GM21786 (cell line): ENCODE measurements around the gene BSG.
"Not testable (repeated sequence)": the region's sequence is repeated elsewhere in the genome, so short reads cannot be mapped to it uniquely, and the experiment has no call there.

ENCODE experiments used
- ATAC-seq: cut with Tn5 transposase; IDR thresholded peaks from one replicate; pipeline ENCODE4 v1.9.1; 2021; ENCODE audit not compliant: unreplicated experiment

The BSG gene

DNA sequence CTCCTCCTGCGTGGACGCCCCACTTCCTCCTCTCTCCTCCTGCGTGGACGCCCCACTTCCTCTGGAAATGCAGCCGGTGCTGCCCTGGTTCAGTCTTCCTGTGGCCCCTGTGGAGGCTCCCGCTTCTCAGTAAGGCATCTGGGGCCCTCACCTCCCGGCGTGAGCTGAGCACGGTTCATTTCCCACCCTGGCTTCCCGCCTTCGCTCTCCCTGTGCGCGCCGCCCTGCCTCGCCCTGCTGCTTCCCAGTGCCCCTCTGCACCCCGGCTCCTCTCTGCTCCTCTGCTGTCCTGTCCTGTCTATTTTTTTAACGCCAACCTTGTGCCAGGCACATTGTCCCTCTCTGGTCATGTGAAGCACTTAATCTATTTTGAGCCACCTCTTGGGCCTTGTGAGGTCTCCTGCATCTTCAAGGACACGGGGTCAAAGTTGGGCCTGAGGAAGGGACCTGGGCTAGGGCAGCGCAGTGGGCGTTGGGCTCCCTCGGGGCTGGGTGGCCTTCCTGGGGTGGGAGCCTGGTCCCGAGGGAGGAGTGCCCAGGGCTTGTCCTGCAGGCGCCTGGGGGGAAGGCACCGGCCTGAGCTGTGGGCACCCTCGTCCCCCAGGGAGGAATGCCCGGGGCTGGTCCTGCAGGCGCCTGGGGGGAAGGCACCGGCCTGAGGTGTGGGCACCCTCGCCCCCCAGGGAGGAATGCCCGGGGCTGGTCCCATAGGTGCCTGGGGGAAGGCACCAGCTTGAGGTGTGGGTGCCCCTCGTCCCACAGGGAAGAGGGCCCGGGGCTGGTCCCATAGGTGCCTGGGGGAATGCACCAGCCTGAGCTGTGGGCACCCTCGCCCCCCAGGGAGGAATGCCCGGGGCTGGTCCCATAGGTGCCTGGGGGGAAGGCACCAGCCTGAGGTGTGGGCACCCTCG is 30.2 kb downstream of the BSG start:
- ATAC-seq, result no peak

DNA sequence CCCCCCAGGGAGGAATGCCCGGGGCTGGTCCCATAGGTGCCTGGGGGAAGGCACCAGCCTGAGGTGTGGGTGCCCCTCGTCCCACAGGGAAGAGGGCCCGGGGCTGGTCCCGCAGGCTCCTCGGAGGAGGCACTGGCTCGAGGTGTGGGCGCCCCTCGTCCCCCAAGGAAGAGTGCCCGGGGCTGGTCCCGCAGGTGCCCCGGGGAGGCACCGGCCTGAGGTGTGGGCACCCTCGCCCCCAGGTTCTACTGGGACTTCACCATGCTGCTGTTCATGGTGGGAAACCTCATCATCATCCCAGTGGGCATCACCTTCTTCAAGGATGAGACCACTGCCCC is 30.9 kb downstream of the BSG start:
- ATAC-seq, result not testable (repeated sequence)

- not testable (repeated sequence) for ATAC-seq
These were observed 31.4 kb downstream of the BSG start for GRCh38 chr19:603779-604178.

GRCh38 chr19:604355-604754 is 32.0 kb downstream of the BSG start:
- no peak for ATAC-seq

DNA sequence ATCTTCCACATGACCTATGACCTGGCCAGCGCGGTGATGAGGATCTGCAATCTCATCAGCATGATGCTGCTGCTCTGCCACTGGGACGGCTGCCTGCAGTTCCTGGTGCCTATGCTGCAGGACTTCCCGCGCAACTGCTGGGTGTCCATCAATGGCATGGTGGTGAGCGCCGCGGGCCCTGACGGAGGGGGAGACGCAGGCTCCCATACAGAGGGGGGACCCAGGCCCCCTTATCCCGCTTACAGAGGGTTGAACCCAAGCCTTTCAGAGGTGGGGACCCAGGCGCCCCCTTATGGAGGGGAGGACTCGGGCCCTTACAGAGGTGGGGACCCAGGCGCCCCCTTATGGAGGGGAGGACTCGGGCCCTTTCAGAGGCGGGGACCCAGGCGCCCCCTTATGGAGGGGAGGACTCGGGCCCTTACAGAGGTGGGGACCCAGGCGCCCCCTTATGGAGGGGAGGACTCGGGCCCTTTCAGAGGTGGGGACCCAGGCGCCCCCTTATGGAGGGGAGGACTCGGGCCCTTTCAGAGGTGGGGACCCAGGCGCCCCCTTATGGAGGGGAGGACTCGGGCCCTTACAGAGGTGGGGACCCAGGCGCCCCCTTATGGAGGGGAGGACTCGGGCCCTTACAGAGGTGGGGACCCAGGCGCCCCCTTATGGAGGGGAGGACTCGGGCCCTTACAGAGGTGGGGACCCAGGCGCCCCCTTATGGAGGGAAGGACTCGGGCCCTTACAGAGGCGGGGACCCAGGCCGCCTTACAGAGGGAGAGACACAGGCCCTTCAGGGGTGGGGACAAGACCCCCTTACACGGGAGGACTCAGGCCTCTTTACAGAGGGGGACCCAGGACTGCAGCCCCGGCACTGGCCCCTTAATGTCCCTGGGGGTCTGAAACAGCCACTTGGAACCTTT is 32.9 kb downstream of the BSG start:
- not testable (repeated sequence) for ATAC-seq

- ATAC-seq, result no peak
These were observed 35.1 kb downstream of the BSG start for GRCh38 chr19:607301-608154.

- ATAC-seq, result no peak
These were observed 36.0 kb downstream of the BSG start for GRCh38 chr19:608155-609003.

GRCh38 chr19:609004-609346 is 36.6 kb downstream of the BSG start:
- no peak for ATAC-seq

GRCh38 chr19:610071-610800 is 37.8 kb downstream of the BSG start:
- no peak for ATAC-seq

DNA sequence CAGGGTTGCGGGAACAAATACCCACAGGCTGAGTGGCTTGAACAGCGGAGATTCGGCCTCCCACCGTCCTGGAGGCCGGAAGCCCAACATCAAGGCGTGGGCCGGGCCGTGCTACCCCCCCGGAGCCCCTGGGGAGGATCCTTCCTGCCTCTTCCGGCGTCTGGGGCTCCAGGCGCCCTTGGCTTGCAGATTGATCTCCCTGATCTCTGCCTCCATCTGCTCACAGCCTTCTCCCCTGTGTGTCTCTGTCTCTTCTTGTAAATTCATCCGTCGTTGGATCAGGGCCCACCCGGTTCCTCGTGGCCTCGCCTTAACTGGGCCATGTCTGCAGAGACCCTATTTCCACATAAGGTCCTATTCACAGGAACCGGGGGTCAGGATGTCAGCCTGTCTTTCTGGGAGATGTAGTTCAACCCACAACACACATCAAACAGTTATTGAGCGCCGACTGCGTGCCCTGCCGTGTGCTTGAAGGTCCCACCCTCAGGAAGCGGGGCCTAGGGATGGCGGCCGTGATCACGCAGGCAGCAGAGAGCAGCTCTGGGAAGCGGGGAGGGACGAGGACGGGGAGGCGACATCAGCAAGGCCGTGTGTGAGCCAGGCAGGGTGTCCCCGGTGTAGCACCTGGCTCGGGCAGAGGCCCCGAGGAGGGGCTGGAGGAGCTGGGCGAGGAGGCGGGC is 38.5 kb downstream of the BSG start:
- ATAC-seq, result no peak

DNA sequence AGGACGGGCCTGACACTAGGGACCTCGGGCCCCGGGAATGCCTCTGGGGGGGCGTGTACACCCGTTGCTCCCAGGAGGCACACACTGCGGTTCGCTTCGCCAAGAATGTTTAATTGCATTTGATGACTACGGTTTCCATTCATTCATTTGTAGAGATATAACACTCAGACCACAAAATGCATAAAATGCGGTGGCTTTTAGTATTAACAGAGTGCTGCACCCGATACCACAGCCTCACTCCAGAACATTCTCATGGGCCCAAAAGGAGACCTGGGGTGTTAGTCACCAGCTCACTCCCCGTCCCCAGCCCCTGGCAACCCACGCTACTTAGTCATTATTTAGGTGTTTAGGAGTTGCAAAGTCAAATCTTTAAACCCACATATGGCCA is 39.1 kb downstream of the BSG start:
- ATAC-seq, result no peak

GRCh38 chr19:612941-613340 is 40.5 kb downstream of the BSG start:
- no peak for ATAC-seq

- no peak for ATAC-seq
These were observed 41.6 kb downstream of the BSG start for GRCh38 chr19:613732-614567.

GRCh38 chr19:615619-616018 is 43.2 kb downstream of the BSG start:
- no peak for ATAC-seq

DNA sequence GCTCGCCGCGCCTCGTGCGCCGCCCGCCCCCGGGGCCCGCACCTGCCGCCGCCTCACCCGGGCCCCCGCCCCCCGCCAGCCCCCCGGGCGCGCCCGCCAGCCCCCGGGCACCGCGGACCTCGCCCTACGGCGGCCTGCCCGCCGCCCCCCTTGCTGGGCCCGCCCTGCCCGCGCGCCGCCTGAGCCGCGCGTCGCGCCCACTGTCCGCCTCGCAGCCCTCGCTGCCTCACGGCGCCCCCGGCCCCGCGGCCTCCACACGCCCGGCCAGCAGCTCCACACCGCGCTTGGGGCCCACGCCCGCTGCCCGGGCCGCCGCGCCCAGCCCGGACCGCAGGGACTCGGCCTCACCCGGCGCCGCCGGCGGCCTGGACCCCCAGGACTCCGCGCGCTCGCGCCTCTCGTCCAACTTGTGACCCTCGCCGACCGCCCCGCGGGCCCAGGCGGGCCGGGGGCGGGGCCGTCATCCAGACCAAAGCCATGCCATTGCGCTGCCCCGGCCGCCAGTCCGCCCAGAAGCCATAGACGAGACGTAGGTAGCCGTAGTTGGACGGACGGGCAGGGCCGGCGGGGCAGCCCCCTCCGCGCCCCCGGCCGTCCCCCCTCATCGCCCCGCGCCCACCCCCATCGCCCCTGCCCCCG is 43.8 kb downstream of the BSG start:
- no peak for ATAC-seq

DNA sequence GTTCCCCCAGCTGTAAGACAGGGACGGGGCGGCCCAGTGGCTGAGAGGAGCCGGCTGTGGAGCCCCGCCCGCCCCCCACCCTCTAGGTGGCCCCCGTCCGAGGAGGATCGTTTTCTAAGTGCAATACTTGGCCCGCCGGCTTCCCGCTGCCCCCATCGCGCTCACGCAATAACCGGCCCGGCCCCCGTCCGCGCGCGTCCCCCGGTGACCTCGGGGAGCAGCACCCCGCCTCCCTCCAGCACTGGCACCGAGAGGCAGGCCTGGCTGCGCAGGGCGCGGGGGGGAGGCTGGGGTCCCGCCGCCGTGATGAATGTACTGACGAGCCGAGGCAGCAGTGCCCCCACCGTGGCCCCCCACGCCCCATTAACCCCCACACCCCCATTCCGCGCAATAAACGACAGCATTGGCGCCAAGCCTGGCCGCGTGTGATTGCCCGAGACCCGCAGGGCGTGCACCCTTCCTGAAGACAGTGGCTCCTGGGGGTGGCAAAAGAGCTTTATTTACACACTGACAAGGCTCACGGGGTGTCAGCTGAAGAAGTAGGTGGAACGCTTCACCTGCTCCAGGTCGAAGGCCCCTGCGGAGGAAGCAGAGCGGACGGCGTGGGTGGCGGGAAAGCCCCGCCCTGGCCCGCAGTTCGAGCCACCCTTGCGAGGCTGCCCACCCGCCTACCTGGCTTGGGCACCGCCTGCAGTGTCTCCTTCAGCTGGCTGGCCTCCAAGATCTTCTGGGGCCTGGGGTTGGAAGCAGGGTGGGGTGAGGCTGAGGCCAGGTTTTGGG is 44.5 kb downstream of the BSG start:
- ATAC-seq, result no peak
